ENCODE data around the gene AGK.
A peak's percentile ranks its signal among the peaks of the same experiment; 100 is the strongest.

AGK gene

GRCh38 chr7:141700848-141701371, 149.7 kb downstream of the AGK start:
- DNase-seq (ENCODE audit: extremely low read depth in 1 of 2, low read depth in 1 of 2), result no peak

GRCh38 chr7:141701489-141702046, 150.4 kb downstream of the AGK start:
- peak; percentile 46 to 52 for DNase-seq (ENCODE audit: extremely low read depth in 1 of 2, low read depth in 1 of 2)

- peak in 1 of 2 donors; percentile 47 for DNase-seq (ENCODE audit: extremely low read depth in 1 of 2, low read depth in 1 of 2)
Measured at GRCh38 chr7:141702047-141702567, 150.9 kb downstream of the AGK start, which contains the start of gene DENND11. TSS of gene DENND11 (minus strand) at chr7:141702166. CDS start at chr7:141702153, 13 bp downstream.

GRCh38 chr7:141702892-141703291, 151.7 kb downstream of the AGK start:
- DNase-seq (ENCODE audit: extremely low read depth in 1 of 2, low read depth in 1 of 2), result no peak

GRCh38 chr7:141704112-141704511, 152.9 kb downstream of the AGK start:
- no peak for DNase-seq (ENCODE audit: extremely low read depth in 1 of 2, low read depth in 1 of 2)

- DNase-seq (ENCODE audit: extremely low read depth in 1 of 2, low read depth in 1 of 2), result no peak
Measured at GRCh38 chr7:141704741-141705140, 153.5 kb downstream of the AGK start.
